H9 (cell line): ENCODE measurements around the gene LGMN. TPM values are rescaled to one million over a fixed set of nuclear protein-coding genes. Genes with fewer than 3 reads are reported as not detected.

Experiments
- DNase-seq: peaks from one replicate; pipeline ENCODE4 v3.0.0-alpha.2; 2017
- H2AFZ ChIP-seq: one replicate; pipeline ENCODE4 v1.6.1; 2013; ENCODE audit warnings: mild to moderate bottlenecking, low read length, control low read depth, moderate library complexity
- H2AK5ac ChIP-seq: 2 replicates; pipeline ENCODE4 v1.6.1; 2013; ENCODE audit warnings: low read length, control low read depth, mixed read lengths; ENCODE audit not compliant: insufficient read length
- H2BK120ac ChIP-seq: one replicate; pipeline ENCODE4 v1.6.1; 2013; ENCODE audit warnings: low read depth, mild to moderate bottlenecking, low read length, control low read depth, inconsistent platforms; ENCODE audit not compliant: poor library complexity, severe bottlenecking
- H2BK12ac ChIP-seq: 2 replicates; pipeline ENCODE4 v1.6.1; 2013; ENCODE audit warnings: low read length, control low read depth, mixed read lengths, low read depth; ENCODE audit not compliant: insufficient read length
- H2BK15ac ChIP-seq: 2 replicates; pipeline ENCODE4 v1.6.1; 2013; ENCODE audit warnings: low read depth, low read length, control low read depth
- H2BK20ac ChIP-seq: one replicate; pipeline ENCODE4 v1.6.1; 2013; ENCODE audit warnings: low read depth, mild to moderate bottlenecking, low read length, control low read depth, inconsistent platforms; ENCODE audit not compliant: poor library complexity, severe bottlenecking
- H2BK5ac ChIP-seq: 2 replicates; pipeline ENCODE4 v1.6.1; 2013; ENCODE audit warnings: low read length, control low read depth, mixed read lengths; ENCODE audit not compliant: insufficient read length
- H3K14ac ChIP-seq: 2 replicates; pipeline ENCODE4 v1.6.1; 2013; ENCODE audit warnings: low read length, control low read depth; ENCODE audit not compliant: insufficient read depth
- H3K18ac ChIP-seq: 2 replicates; pipeline ENCODE4 v1.6.1; 2013; ENCODE audit warnings: low read depth, mild to moderate bottlenecking, mixed read lengths, low read length, control low read depth; ENCODE audit not compliant: insufficient read length
- H3K23ac ChIP-seq: 2 replicates; pipeline ENCODE4 v1.6.1; 2013; ENCODE audit warnings: low read length, control low read depth, mixed read lengths, low read depth; ENCODE audit not compliant: insufficient read length
- H3K23me2 ChIP-seq: 2 replicates; pipeline ENCODE4 v1.6.1; 2013; ENCODE audit warnings: low read depth, mild to moderate bottlenecking, mixed read lengths, low read length, control low read depth; ENCODE audit not compliant: insufficient read length, poor library complexity, severe bottlenecking
- H3K27ac ChIP-seq: 2 replicates; pipeline ENCODE4 v1.5.1; 2013; ENCODE audit warnings: low read length, control low read depth, mixed read lengths, low read depth; ENCODE audit not compliant: insufficient read length
- H3K27me3 ChIP-seq: 2 replicates; pipeline ENCODE4 v1.6.1; 2013; ENCODE audit warnings: low read length, control low read depth, inconsistent platforms; ENCODE audit not compliant: insufficient read depth
- H3K4ac ChIP-seq: 2 replicates; pipeline ENCODE4 v1.6.1; 2013; ENCODE audit warnings: low read depth, mild to moderate bottlenecking, control low read depth, inconsistent platforms, low read length, moderate library complexity
- H3K4me1 ChIP-seq: 2 replicates; pipeline ENCODE4 v1.6.1; 2013; ENCODE audit warnings: low read length, control low read depth, inconsistent platforms; ENCODE audit not compliant: insufficient read depth
- H3K4me2 ChIP-seq: 2 replicates; pipeline ENCODE4 v1.6.1; 2013; ENCODE audit warnings: low read length, control low read depth, mixed read lengths; ENCODE audit not compliant: insufficient read length, insufficient read depth
- H3K56ac ChIP-seq: 2 replicates; pipeline ENCODE4 v1.6.1; 2013; ENCODE audit warnings: low read depth, mild to moderate bottlenecking, mixed read lengths, low read length, control low read depth; ENCODE audit not compliant: insufficient read length
- H3K79me1 ChIP-seq: 2 replicates; pipeline ENCODE4 v1.6.1; 2013; ENCODE audit warnings: low read depth, mild to moderate bottlenecking, moderate library complexity, low read length, control low read depth, inconsistent platforms; ENCODE audit not compliant: insufficient read depth, poor library complexity, severe bottlenecking
- H3K79me2 ChIP-seq: 2 replicates; pipeline ENCODE4 v1.6.1; 2013; ENCODE audit warnings: low read length, control low read depth, inconsistent platforms; ENCODE audit not compliant: insufficient read depth
- H3K9ac ChIP-seq: 2 replicates; pipeline ENCODE4 v1.6.1; 2013; ENCODE audit warnings: low read length, control low read depth, mixed read lengths; ENCODE audit not compliant: insufficient read length; ENCODE audit errors: extremely low read depth
- H3K9me3 ChIP-seq: one replicate; pipeline ENCODE4 v1.6.1; 2013; ENCODE audit warnings: low read depth, low read length, inconsistent platforms; ENCODE audit not compliant: control insufficient read depth
- H3T11ph ChIP-seq: one replicate; pipeline ENCODE4 v1.6.1; 2013; ENCODE audit warnings: mild to moderate bottlenecking, low read length, control low read depth, inconsistent platforms
- H4K20me1 ChIP-seq: one replicate; pipeline ENCODE4 v1.6.1; 2013; ENCODE audit not compliant: control insufficient read depth, insufficient read length, insufficient read depth
- H4K5ac ChIP-seq: 2 replicates; pipeline ENCODE4 v1.6.1; 2013; ENCODE audit warnings: low read depth, mild to moderate bottlenecking, mixed read lengths, low read length, control low read depth; ENCODE audit not compliant: insufficient read length
- H4K8ac ChIP-seq: replicated peaks from 2 replicates; pipeline ENCODE4 v1.6.1; 2013; ENCODE audit warnings: low read length, control low read depth, mixed read lengths, low read depth; ENCODE audit not compliant: insufficient read length
- H4K91ac ChIP-seq: 2 replicates; pipeline ENCODE4 v1.6.1; 2013; ENCODE audit warnings: low read depth, mild to moderate bottlenecking, moderate library complexity, mixed read lengths, low read length, control low read depth; ENCODE audit not compliant: insufficient read length
- H3K27ac Mint-ChIP-seq, 3 experiments: 2 replicates in 2 of 3; 3 replicates in 1 of 3; pipeline ENCODE4 v1.8.0; 2020 to 2021; ENCODE audit warnings: mixed read lengths in 3 of 3, mild to moderate bottlenecking in 1 of 3, moderate library complexity in 1 of 3
- H3K27me3 Mint-ChIP-seq: 2 replicates; pipeline ENCODE4 v1.8.0; 2021; ENCODE audit warnings: low read depth, mild to moderate bottlenecking, moderate library complexity, mixed read lengths
- H3K36me3 Mint-ChIP-seq, 3 experiments: 2 replicates in 2 of 3; 3 replicates in 1 of 3; pipeline ENCODE4 v1.8.0; 2020 to 2021; ENCODE audit warnings: low read depth in 3 of 3, mixed read lengths in 3 of 3; ENCODE audit not compliant: insufficient read depth in 1 of 3
- H3K4me1 Mint-ChIP-seq, 2 experiments: 2 replicates each; pipeline ENCODE4 v1.8.0; 2020; ENCODE audit warnings: mixed read lengths in 2 of 2
- H3K4me3 Mint-ChIP-seq, 2 experiments: 2 replicates in 1 of 2; 3 replicates in 1 of 2; pipeline ENCODE4 v1.8.0; 2020 to 2021; ENCODE audit warnings: mild to moderate bottlenecking in 2 of 2, mixed read lengths in 2 of 2, moderate library complexity in 1 of 2
- H3K9me3 Mint-ChIP-seq, 2 experiments: 2 replicates in 1 of 2; 3 replicates in 1 of 2; pipeline ENCODE4 v1.8.0; 2020; ENCODE audit warnings: mild to moderate bottlenecking in 2 of 2, mixed read lengths in 2 of 2, moderate library complexity in 1 of 2
- CTCF ChIP-seq: fragments of 200-600 bp; sonication (generic); conservative IDR thresholded peaks from 3 replicates; pipeline ENCODE4 v1.8.0; 2021; ENCODE audit warnings: antibody characterized with exemption, mild to moderate bottlenecking
- WGBS: extraction: QIAGEN DNeasy Blood & Tissue Kit; methylation state at CpG from one replicate; pipeline ENCODE4 v1.1.7; 2013; ENCODE audit warnings: missing lambda C conversion rate, low lambda C conversion rate, mixed read lengths; ENCODE audit not compliant: insufficient read length; ENCODE audit errors: extremely low coverage; 5-methylcytosine and 5-hydroxymethylcytosine counted together
- total RNA-seq: library from RNA; stranded (reverse); gene quantifications from 2 replicates; pipeline ENCODE4 v1.2.1, GENCODE V29; 2021

LGMN gene
- total RNA-seq, 1 experiment from 2014 or later: 55.3 TPM

- H3K27me3 Mint-ChIP-seq: no peaks in the 10 kb centered on the region; the same call in 1 of the 2 replicates
- no peak overlapping the region for H2AK5ac ChIP-seq
- H3K27ac Mint-ChIP-seq: peak overlapping the region in 1 of 3 experiments; percentile 67; a peak in 2 of 7 replicates
- no peak overlapping the region for H3K18ac ChIP-seq
- H3K14ac ChIP-seq: no peak overlapping the region
- no CpG with 5 or more reads among the region's 6 CpGs for WGBS
- no peak overlapping the region for H3K9ac ChIP-seq
- peaks cover 16 to 23% of the 10 kb centered on the region in 2 experiments for H3K9me3 Mint-ChIP-seq
- H3K4ac ChIP-seq: no peak overlapping the region
- no peak overlapping the region for H3K4me2 ChIP-seq
- H2BK120ac ChIP-seq: no peak overlapping the region
- no peak overlapping the region for H3K27ac ChIP-seq
- peak overlapping the region; percentile 60 for H4K5ac ChIP-seq
- no peaks in the 10 kb centered on the region for H3K79me2 ChIP-seq
- TF ChIP-seq CTCF: no peak; the same call in 2 of the 3 replicates
- H3K79me1 ChIP-seq: no peaks in the 10 kb centered on the region
- H2AFZ ChIP-seq: peak overlapping the region; percentile 65
- H3K9me3 ChIP-seq: no peaks in the 10 kb centered on the region
- no peak overlapping the region for H3K56ac ChIP-seq
- peak; percentile 29 for DNase-seq
- H3K4me3 Mint-ChIP-seq: no peak overlapping the region
- H2BK5ac ChIP-seq: no peak overlapping the region
- H3K4me1 Mint-ChIP-seq: no peaks in the 10 kb centered on the region; a peak in 2 of 4 replicates
- no peaks in the 10 kb centered on the region for H3K27me3 ChIP-seq
- H3K4me1 ChIP-seq: no peaks in the 10 kb centered on the region; the same call in 1 of the 2 replicates
- H3K23ac ChIP-seq: no peak overlapping the region
- no peak overlapping the region for H2BK15ac ChIP-seq
- H2BK20ac ChIP-seq: no peak overlapping the region
- no peak overlapping the region for H4K8ac ChIP-seq
- H4K20me1 ChIP-seq: no peaks in the 10 kb centered on the region
- H2BK12ac ChIP-seq: no peak overlapping the region
- no peak overlapping the region for H4K91ac ChIP-seq
- peaks cover 4 to 8% (median 4%) of the 10 kb centered on the region in 3 experiments; a peak in 5 of 7 replicates for H3K36me3 Mint-ChIP-seq
- H3K23me2 ChIP-seq: no peaks in the 10 kb centered on the region
- no peak overlapping the region for H3T11ph ChIP-seq
Observed at GRCh38 chr14:92785667-92786426, 37.4 kb upstream of the LGMN start.
